Endometrium (tissue), 2 donors: ENCODE measurements around the gene TIMM23.
"Not testable (repeated sequence)": the region's sequence is repeated elsewhere in the genome, so short reads cannot be mapped to it uniquely, and the experiment has no call there.

ENCODE experiments used
- FAIRE-seq: peaks from 2 replicates; lab custom pipeline; 2012; peaks lifted over from hg19 to GRCh38; lab: Jason Lieb, UNC
- donor health status: control.
- donor health status: control.

TIMM23 gene

GRCh38 chr10:46025406-46025805, 53.1 kb downstream of the TIMM23 start:
- no peak for FAIRE-seq

DNA sequence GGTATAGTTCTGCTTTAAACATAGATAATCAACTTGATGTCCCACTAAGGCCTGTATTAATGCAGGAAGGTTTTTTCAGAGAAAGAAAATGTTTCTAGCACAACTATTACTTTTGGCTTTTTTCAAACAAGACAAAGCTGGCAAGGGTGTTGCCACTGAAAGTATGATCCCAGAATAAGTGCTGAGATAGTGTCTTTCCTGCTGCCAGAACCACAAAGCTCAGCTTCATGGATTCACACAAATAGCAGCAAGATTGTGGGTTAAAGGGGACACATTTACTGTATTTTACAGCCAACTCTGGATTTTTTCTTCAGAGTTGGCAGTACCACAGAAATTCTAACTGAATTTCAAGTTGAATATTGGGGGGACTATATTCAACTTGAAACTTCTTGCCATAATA, 53.8 kb downstream of the TIMM23 start:
- no peak for FAIRE-seq

DNA sequence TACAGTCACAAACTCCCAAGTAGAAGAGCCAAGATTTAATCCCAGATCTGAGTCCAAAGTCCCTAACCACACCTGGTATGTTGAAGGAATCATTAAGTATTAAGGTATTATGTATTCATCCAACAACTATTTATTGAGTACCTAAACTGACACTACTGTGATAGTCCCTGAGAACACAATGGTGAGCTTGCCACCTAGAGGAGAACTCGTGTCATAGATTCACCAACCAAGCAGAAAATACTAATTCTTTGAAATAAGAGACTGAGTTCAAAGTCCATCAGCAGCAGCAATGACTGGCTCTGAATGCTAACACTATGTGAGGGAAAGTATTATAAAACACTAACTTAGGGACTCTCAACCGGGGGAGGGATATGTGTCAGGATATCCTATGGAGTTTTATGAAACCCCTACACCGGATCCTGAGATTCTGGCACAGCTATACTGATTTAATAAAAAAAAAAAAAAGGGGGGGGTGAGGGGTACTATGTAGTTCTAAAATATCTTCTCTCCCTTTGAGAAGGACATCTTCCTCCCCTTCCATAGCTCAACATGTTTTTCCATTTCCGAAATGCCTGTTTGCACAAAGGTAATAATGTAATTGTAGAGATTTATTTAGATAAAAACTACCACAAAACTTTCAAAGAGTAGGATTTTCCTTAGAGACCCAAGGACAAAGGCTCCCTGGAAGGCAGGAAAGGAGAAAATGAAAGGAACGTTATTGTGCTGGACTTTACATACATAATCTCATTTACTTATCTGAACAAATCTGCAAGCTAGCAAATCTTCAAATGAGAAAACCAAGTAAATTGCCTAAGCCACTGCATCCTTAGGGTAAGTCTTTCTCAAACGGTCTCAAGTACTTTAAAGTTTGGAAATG, 56.5 kb downstream of the TIMM23 start:
- no peak for FAIRE-seq

DNA sequence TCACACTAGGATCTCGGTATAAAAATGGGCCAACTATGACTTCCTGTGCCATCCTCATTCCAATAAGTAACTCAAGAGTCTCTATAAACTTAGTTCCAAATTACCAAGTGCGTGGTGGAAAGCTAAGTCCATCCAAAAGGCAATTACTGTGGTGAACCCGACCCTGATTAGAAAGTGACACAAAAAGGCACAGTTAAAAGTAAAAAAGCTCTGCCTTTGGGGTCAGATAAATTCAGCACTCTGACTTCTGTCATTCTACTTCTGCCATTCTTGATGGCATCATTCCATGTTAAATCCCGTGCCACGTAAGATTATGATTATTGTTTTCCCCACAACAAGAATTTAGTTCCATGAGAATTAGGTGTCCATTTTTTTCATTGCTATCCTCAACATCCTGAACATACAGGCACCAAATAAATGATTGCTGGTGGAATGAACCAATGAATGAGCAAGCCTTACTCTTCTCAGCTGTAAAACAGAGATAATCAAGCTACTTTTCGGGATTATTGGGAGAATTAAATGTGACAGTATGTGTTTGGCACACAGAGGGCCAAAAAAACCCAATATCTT, 57.3 kb downstream of the TIMM23 start:
- no peak for FAIRE-seq

GRCh38 chr10:46030091-46030937, 58.0 kb downstream of the TIMM23 start, which contains the start of gene NCOA4:
Gene NCOA4, minus strand, starts transcription at chr10:46030623. Its CDS starts 13,943 bp downstream, at chr10:46016680.
- no peak for FAIRE-seq

GRCh38 chr10:46031648-46032532, 59.6 kb downstream of the TIMM23 start:
- FAIRE-seq = no peak

GRCh38 chr10:46033602-46034011, 61.3 kb downstream of the TIMM23 start:
- FAIRE-seq = no peak

DNA sequence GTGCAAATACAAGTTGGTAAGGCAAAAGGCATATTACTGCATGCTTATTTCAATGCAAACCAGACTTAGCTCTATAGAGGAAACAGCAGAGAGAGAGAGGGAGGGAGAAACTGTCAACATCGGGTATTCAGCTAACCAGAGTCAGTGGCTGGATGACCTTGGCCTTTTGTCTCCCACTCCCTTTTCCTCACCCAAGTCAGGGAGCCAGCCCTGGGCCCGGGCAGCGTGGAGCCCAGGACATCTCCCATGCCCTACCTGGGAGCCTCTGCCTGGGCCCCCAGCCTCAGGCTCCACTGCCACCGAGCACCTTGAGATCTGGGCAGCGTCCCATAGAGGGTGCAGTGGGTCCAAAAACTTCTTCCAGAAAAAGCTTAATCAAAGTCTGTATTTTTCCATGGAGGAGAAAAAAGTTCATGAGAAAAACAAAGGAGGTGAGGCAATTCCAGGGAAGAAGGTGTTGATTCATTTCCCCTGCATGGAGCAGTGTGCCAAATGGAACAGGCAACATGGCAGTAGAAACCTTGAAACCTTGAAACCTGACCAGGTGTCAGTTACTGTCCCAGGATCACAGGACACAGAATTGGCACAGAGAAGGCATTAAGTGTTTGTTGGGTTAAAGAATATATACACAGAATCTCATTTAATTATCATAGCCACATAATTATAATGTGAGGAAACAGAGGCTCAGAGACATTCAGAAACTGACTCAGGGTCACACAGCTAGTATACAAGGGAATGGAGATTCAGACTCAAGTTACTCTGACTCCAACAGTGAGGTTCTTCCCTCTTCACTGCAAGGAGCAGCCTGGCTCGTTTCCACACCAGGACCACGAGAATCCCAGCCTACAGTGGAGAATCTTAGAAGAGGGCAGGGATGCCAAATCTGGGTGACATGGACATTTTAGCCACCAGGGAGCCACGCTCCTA, 63.9 kb downstream of the TIMM23 start:
- no peak for FAIRE-seq

- FAIRE-seq = no peak
These were observed 65.0 kb downstream of the TIMM23 start for GRCh38 chr10:46037107-46037825.

GRCh38 chr10:46040004-46040403, 67.7 kb downstream of the TIMM23 start:
- no peak for FAIRE-seq

DNA sequence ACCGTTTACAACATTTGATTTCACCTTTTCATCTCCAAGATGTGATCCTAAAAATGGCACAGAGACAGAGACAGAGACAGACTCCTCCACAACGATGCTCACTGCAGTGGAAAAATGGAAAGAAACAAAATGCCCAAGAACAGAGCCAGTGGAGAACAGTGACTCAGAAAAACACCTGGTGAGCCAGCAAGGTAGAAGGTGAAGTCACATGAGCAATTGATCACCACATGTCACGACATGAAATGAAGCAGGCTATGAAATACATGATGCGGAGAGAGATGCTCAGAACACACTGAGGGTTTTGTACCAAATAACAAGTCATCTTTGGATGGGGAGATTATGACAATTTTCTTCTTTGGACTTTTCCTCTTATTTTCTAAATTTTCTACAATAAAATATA, 70.2 kb downstream of the TIMM23 start:
- no peak for FAIRE-seq

DNA sequence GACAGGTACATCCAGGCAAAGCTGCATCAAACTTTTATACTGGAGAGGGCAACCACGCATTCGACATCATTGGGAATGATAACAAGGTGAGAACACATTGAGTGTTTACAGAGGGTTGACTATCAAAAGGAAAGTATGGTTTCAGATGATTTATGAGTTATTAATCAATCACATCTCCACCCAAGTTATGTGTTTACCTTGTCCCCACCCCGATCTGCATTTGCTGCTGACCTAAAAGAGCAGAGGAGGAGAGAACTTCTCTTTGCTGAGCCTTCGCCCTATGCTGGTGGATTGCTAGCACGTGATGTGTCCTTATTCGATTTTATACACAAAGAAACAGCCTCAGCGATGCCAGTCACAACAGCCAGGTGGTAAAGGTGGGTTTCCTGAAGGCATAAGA, 74.0 kb downstream of the TIMM23 start, which contains the start of gene MSMB:
MSMB (minus strand) TSS at position 9 of the 400 bp plus-strand sequence. CDS start 32 bp downstream, outside the sequence.
- no peak for FAIRE-seq

GRCh38 chr10:46048152-46048551, 75.9 kb downstream of the TIMM23 start:
- FAIRE-seq = no peak

GRCh38 chr10:46049497-46049831, 77.2 kb downstream of the TIMM23 start:
- FAIRE-seq = not testable (repeated sequence)

GRCh38 chr10:46050941-46051623, 78.8 kb downstream of the TIMM23 start:
- no peak for FAIRE-seq

- no peak for FAIRE-seq
These were observed 79.9 kb downstream of the TIMM23 start for GRCh38 chr10:46052057-46052790.

- no peak for FAIRE-seq
These were observed 80.6 kb downstream of the TIMM23 start for GRCh38 chr10:46052791-46053375.
